ENCODE results near the gene NGEF.

The NGEF gene

DNA sequence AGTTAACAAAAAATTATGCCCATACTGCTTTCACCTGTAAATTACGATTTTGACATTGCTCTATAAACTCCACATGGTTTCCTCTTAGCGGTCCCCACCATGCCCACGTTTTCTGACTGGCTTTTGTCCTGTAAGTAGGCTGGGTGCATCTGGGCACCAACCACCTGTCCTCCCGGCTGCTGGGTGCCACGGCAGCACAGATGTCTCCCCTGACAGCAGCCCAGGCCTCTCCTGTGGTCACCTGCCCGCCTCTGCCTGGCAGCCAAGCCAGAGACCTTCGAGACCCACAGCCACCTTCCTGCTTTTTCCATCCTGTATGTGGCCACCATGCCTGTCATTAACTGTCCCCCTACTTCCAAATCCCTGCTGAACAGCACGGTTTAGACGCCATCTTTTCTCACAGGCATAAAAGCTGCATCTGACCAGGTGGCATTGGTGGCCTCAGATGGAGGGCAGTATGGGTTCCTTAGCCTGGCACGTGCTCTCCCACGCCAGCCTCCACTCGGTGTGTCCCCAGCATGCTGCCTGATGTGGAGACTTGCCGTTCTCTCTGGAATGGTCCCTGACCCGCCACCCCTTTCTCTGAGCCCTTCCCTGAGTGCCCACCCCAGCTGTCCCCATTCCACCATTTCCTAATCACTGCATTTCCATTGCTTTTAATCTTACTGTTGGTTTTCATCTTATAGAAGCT, 124.1 kb downstream of the NGEF start:
- no peak overlapping the region for H3K4me3 ChIP-seq (ENCODE audit: low read depth, low read length)
- TF ChIP-seq, protein P1, sequence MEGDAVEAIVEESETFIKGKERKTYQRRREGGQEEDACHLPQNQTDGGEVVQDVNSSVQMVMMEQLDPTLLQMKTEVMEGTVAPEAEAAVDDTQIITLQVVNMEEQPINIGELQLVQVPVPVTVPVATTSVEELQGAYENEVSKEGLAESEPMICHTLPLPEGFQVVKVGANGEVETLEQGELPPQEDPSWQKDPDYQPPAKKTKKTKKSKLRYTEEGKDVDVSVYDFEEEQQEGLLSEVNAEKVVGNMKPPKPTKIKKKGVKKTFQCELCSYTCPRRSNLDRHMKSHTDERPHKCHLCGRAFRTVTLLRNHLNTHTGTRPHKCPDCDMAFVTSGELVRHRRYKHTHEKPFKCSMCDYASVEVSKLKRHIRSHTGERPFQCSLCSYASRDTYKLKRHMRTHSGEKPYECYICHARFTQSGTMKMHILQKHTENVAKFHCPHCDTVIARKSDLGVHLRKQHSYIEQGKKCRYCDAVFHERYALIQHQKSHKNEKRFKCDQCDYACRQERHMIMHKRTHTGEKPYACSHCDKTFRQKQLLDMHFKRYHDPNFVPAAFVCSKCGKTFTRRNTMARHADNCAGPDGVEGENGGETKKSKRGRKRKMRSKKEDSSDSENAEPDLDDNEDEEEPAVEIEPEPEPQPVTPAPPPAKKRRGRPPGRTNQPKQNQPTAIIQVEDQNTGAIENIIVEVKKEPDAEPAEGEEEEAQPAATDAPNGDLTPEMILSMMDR (IDR thresholded peaks at IDR 0.05; ENCODE audit: borderline replicate concordance, insufficient read depth, low read depth, low read length), result no peak

DNA sequence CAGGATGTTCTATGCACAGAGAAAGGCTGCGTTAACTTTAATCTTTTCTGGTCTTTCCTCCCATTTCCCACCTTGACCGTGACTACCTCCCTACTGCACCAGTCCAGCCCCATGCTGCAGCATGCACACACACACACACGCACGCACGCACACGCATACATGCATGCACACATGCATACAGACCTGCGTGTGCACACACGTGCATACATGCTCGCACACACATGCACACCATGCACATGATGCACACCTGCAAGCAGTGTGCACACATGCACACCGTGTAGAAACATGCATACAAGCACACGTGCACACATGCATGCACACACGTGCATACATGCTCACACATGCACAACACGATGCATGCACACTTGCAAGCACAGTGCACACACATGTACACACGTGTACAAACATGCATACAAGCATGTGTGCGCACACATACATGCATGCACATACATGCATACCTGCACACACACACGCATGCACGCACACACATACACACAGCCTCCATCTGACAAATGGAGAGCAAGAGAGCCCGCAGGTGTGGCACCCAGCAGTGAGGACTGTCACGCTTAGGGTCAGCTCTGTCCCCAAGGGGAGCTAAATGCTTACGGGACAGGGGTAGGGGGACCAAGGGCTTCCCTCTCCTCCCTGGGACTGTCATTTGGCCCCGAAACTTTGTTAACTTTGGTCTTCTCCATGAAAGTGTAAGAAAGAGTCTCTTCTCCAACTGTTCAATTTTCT, 124.8 kb downstream of the NGEF start:
- H3K4me3 ChIP-seq (ENCODE audit: low read depth, low read length), result no peak overlapping the region
- TF ChIP-seq, protein P1 (IDR thresholded peaks at IDR 0.05; ENCODE audit: borderline replicate concordance, insufficient read depth, low read depth, low read length), result no peak

DNA sequence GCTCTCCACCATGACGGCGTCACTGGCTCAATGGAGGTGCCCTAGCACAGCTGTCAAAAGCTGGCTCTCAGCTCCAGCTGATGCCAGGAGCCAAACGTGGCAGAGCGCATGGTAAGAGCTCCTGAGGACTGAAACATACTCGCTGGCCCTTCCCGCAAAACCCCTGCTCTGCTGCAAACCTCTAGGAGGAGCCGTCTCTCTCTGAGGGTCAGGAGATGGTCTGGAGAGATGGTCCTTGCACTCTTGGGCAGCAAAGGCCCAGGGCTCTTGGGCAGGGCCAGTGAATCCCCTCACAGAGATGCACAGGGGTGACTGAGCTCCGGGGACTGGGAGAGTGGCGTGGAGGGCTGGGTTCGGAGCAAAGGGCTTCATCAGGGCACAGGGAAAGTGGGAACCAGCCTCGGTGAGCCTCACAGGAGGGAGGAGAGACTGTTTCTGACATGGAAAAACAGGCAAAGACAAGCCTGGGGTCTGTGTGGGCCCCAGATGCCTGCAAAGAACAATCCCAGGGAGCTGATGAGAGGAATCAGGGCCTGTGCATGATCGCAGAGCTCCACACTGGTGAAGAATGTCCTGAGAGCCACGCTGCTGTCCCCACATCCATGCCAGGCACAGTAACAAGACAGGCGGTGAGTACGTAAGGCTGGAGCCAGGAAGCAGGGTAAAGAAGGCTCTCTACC, 125.7 kb downstream of the NGEF start:
- no peak overlapping the region for H3K4me3 ChIP-seq (ENCODE audit: low read depth, low read length)
- TF ChIP-seq, protein P1 (IDR thresholded peaks at IDR 0.05; ENCODE audit: borderline replicate concordance, insufficient read depth, low read depth, low read length), result no peak

DNA sequence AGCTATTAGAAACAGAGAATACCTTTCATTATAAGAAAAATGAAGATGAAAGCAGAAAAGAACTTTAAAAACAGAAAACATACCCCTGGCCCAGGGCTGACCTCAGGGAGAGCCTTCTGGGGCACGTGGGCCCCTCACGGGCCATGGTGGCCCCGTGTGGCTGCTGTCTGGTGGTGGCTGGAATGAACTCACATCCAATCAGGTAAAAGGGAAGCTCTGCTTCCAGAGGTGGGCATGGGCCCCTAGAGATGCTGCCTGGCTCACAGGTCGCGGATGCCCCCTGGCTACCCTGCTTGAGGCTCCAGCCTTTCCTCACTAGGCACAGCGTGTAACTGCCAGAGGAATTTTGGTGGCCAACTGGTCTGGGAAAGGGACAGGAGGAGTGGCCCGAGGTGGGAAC, 126.4 kb downstream of the NGEF start:
- no peak overlapping the region for H3K4me3 ChIP-seq (ENCODE audit: low read depth, low read length)
- TF ChIP-seq, protein P1 (IDR thresholded peaks at IDR 0.05; ENCODE audit: borderline replicate concordance, insufficient read depth, low read depth, low read length), result no peak

DNA sequence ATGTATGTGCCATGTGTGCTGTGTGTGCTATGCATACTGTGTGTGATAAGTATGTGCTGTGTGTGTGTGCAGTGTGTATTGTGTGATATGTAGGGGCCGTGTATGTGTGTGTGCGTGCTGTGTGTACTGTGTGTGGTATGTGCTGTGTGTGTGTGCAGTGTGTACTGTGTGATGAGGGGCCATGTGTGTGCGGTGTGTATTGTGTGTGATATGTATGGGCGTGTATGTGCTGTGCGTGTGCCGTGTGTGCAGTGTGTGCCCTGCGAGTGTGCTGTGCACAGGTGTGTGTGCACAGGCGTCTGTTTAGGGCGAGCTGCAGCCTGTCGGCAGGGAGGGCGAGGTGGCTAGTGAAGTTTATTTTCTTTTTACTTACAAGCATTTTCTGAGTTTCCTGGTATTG, 126.9 kb downstream of the NGEF start:
- TF ChIP-seq, protein P1 (IDR thresholded peaks at IDR 0.05; ENCODE audit: borderline replicate concordance, insufficient read depth, low read depth, low read length), result no peak
- H3K4me3 ChIP-seq (ENCODE audit: low read depth, low read length), result no peak overlapping the region

DNA sequence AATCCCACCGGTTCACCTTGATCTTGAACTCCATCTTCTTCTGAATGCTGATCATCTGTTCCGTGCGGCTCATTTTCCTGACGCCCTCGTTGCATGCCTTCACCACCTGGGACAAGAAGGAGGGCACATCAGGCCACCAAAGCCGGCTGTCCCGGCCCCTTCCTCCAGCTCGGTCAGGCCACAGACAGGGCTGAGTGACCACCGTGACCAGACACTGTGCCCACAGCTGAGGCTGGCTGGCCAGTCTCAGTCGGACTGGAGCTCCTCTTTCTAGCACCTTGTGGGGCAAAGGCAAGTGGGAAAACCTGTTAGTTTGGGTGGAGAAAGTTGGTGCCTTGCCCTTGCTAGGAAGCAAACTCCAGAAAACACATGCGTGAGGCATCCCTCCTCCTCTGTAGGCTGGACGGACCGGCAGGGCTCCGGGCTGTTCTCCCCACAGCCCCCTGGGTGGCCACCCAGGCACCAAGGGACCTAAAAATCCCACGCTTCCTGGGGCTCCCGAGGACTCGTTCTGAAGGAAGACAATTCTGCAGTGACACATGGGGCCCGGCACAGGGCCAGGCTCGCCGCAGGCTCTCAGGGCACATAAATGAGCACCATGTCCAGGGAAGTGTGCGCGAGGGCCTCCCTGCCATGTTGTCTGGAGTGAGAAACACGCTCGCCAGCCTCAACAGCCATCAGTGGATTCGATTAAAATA, 127.6 kb downstream of the NGEF start:
- no peak overlapping the region for H3K4me3 ChIP-seq (ENCODE audit: low read depth, low read length)
- TF ChIP-seq, protein P1 (IDR thresholded peaks at IDR 0.05; ENCODE audit: borderline replicate concordance, insufficient read depth, low read depth, low read length), result no peak
